Mucosa of descending colon (tissue), 3 donors: ENCODE measurements around the gene NRG4. TPM values are rescaled to one million over a fixed set of nuclear protein-coding genes. Genes with fewer than 3 reads are reported as not detected.

Experiments used
- ATAC-seq: fragments of 200-7000 bp; cut with Tn5 transposase; one replicate; pipeline ENCODE4 v1.9.1; 2020; ENCODE audit warnings: mild to moderate bottlenecking, moderate library complexity
- DNase-seq, 3 donors: peaks; one replicate each; pipeline ENCODE4 v3.0.0-alpha.2; 2020
- H3K36me3 ChIP-seq: fragments of 200-600 bp; one replicate; pipeline ENCODE4 v1.8.0; 2021; ENCODE audit warnings: low read depth, mild to moderate bottlenecking
- H3K4me1 ChIP-seq: fragments of 200-600 bp; one replicate; pipeline ENCODE4 v1.8.0; 2021; ENCODE audit warnings: low read depth, mild to moderate bottlenecking
- H3K4me3 ChIP-seq: fragments of 200-600 bp; one replicate; pipeline ENCODE4 v1.8.0; 2021; ENCODE audit warnings: mild to moderate bottlenecking
- H3K9me3 ChIP-seq: fragments of 200-600 bp; one replicate; pipeline ENCODE4 v1.8.0; 2021; ENCODE audit warnings: mild to moderate bottlenecking
- CTCF ChIP-seq: fragments of 200-600 bp; IDR thresholded peaks from one replicate; pipeline ENCODE4 v1.8.0; 2022; ENCODE audit warnings: antibody characterized with exemption, mild to moderate bottlenecking
- intact Hi-C, 2 donors: fragments of 100-400 bp; cut with DNase I in 1 of 2; cut with micrococcal nuclease in 1 of 2; formaldehyde crosslinking; loops; one replicate each; pipeline versions ENCODE4 v1.11.0 to v1.11.1; 2022; cut with DNase I, micrococcal nuclease
- total RNA-seq, 3 donors: library from RNA; stranded (reverse); fragmentation: NEBNext Ultra II Directional in 2 of 3; extraction: Animal tissue kit (Norgen Biotek cat#: 25700) in 2 of 3; gene quantifications; one replicate each; pipeline versions ENCODE4 v1.2.1 to v1.2.4, GENCODE V29; 2021 to 2023
- donor health status: DM: no; HTN: no; CAD: no; lungs with moderate emphysema.
- donor health status: DM: no; HTN: no; CAD: no.
- donor health status: DM: no; HTN: yes; CAD: no.

The NRG4 gene
- total RNA-seq, 3 donors from 2014 or later, result 0.95 to 3.3 (median 3.1) TPM

GRCh38 chr15:75961331-75961730, 50.9 kb downstream of the NRG4 start:
- Histone ChIP-seq H3K4me3 (no peak overlapping the region), H3K9me3 (no peaks in the 10 kb centered on the region), H3K36me3 (no peaks in the 10 kb centered on the region), H3K4me1 (no peaks in the 10 kb centered on the region)
- ATAC-seq (no peak), DNase-seq (no peak)
- TF ChIP-seq CTCF, result no peak
- intact Hi-C loops, result no loop called here

GRCh38 chr15:75955720-75956119, 56.5 kb downstream of the NRG4 start:
- H3K36me3 ChIP-seq, result no peaks in the 10 kb centered on the region
- DNase-seq (no peak), ATAC-seq (no peak)
- TF ChIP-seq CTCF, result no peak
- H3K9me3 ChIP-seq, result no peaks in the 10 kb centered on the region
- H3K4me1 ChIP-seq, result no peaks in the 10 kb centered on the region
- H3K4me3 ChIP-seq, result no peak overlapping the region
- intact Hi-C loops, result no loop called here

- no peak for TF ChIP-seq CTCF
- intact Hi-C loops, result no loop called here
- Histone ChIP-seq H3K36me3 (no peaks in the 10 kb centered on the region), H3K4me1 (no peaks in the 10 kb centered on the region), H3K4me3 (no peak overlapping the region), H3K9me3 (no peaks in the 10 kb centered on the region)
- ATAC-seq (no peak), DNase-seq (no peak)
These were observed 59.7 kb downstream of the NRG4 start for GRCh38 chr15:75952525-75952924.

GRCh38 chr15:75948761-75949296, 63.4 kb downstream of the NRG4 start:
- no peak for TF ChIP-seq CTCF
- intact Hi-C loops, result no loop called here
- Histone ChIP-seq H3K4me1 (no peaks in the 10 kb centered on the region), H3K9me3 (no peaks in the 10 kb centered on the region), H3K36me3 (no peaks in the 10 kb centered on the region), H3K4me3 (no peak overlapping the region)
- no peak for ATAC-seq
- DNase-seq, result no peak

GRCh38 chr15:75947092-75947491, 65.1 kb downstream of the NRG4 start:
- ATAC-seq, result no peak

More at GRCh38 chr15:75947092-75947491, 65.1 kb downstream of the NRG4 start:
- Histone ChIP-seq H3K4me3 (no peak overlapping the region), H3K4me1 (no peaks in the 10 kb centered on the region), H3K9me3 (no peaks in the 10 kb centered on the region), H3K36me3 (no peaks in the 10 kb centered on the region)
- TF ChIP-seq CTCF, result no peak
- DNase-seq, result no peak
- intact Hi-C loops, result no loop called here
